Esophagus squamous epithelium (tissue), 4 donors: ENCODE data around the gene LAMA1.

Experiments used
- POLR2A ChIP-seq, 4 donors: fragments of 450-650 bp; IDR thresholded peaks; one replicate each; pipeline ENCODE4 v1.6.1; 2017; ENCODE audit warnings: antibody characterized with exemption in 4 of 4, mild to moderate bottlenecking in 4 of 4, moderate library complexity in 3 of 4
- TF ChIP-seq, protein P1 (sequence below), 6 experiments: fragments of 450-650 bp in 4 of 6; fragments of 200-600 bp in 2 of 6; sonication (generic) in 2 of 6; IDR thresholded peaks; one replicate each; pipeline ENCODE4 v1.5.1; 2016 to 2019; ENCODE audit warnings: antibody characterized with exemption in 6 of 6, mild to moderate bottlenecking in 4 of 6, moderate library complexity in 4 of 6

DNA sequence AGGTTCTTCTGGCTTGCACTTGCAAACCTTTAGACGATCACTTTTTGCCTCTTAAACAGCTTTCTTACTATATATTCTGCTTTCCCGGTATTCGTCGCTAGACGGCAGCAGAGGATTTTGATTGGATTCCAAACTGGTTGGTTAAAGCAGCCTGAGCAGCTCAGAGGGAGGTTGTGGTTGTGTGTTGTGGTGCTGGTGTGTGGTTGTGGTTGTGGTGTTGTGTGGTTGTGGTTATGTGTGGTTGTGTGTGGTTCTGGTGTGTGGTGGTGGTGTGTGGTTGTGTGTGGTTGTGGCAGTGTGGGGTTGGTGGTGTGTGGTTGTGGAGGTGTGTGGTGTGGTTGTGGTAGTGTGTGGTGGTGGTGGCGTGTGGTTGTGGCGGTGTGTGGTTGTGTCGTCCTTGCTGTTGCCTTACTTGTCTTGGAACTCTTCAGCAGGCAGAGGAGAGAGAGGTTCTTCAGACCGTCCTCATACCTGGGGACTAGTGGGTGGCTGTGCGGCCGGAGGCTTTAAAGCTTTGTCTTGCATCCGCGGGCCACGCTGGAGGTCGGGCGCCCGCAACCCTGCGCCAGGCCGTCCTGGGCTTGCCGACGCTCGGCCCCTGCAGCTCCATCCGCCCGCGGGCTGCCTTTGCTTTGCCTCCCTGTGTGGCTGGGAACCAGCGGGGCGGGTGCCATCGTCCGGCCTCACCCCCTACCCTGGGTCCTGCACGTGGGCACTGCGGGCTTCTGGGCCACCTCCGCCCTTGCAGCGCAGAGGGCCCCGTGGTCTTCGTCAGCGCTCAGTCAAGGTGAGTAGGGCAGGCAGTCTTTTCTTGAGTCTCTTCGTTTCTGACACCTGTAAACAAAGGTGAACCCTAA is 197.3 kb downstream of the LAMA1 start:
- TF ChIP-seq, protein P1, sequence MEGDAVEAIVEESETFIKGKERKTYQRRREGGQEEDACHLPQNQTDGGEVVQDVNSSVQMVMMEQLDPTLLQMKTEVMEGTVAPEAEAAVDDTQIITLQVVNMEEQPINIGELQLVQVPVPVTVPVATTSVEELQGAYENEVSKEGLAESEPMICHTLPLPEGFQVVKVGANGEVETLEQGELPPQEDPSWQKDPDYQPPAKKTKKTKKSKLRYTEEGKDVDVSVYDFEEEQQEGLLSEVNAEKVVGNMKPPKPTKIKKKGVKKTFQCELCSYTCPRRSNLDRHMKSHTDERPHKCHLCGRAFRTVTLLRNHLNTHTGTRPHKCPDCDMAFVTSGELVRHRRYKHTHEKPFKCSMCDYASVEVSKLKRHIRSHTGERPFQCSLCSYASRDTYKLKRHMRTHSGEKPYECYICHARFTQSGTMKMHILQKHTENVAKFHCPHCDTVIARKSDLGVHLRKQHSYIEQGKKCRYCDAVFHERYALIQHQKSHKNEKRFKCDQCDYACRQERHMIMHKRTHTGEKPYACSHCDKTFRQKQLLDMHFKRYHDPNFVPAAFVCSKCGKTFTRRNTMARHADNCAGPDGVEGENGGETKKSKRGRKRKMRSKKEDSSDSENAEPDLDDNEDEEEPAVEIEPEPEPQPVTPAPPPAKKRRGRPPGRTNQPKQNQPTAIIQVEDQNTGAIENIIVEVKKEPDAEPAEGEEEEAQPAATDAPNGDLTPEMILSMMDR (IDR thresholded peaks at IDR 0.05) = peak; percentile 19 to 83 (median 56)
- no peak for TF ChIP-seq POLR2A (IDR thresholded peaks at IDR 0.05)
